WTC11 (cell line): ENCODE measurements around the gene RIN2. TPM values are rescaled to one million over a fixed set of nuclear protein-coding genes. Genes with fewer than 3 reads are reported as not detected.

Experiments
- ATAC-seq: fragments of 200-7000 bp; cut with Tn5 transposase; 2 replicates; pipeline ENCODE4 v1.10.0; 2021; ENCODE audit warnings: mild to moderate bottlenecking, moderate library complexity
- CTCF ChIA-PET: fragments of 300-600 bp; sonication (Branson Sonifier 250); formaldehyde crosslinking; loops from one replicate; lab custom pipeline; 2021; ENCODE audit warnings: antibody characterized with exemption; lab: Charles Lee
- POLR2A ChIA-PET: fragments of 350-600 bp; sonication (Branson Sonifier 250); formaldehyde crosslinking; loops from one replicate; lab custom pipeline; 2021; ENCODE audit warnings: antibody characterized with exemption; lab: Charles Lee
- DNase-seq: peaks from one replicate; pipeline ENCODE4 v3.0.0; 2021; ENCODE audit warnings: low spot score
- H3K27ac Mint-ChIP-seq: 2 replicates; pipeline ENCODE4 v1.8.0; 2021; ENCODE audit warnings: mixed read lengths
- H3K27me3 Mint-ChIP-seq: 2 replicates; pipeline ENCODE4 v1.8.0; 2021; ENCODE audit warnings: low read depth, mild to moderate bottlenecking, moderate library complexity, mixed read lengths
- H3K36me3 Mint-ChIP-seq: 2 replicates; pipeline ENCODE4 v1.8.0; 2021; ENCODE audit warnings: mixed read lengths
- H3K4me1 Mint-ChIP-seq: 2 replicates; pipeline ENCODE4 v1.8.0; 2022; ENCODE audit warnings: mixed read lengths
- H3K4me3 Mint-ChIP-seq: 2 replicates; pipeline ENCODE4 v1.8.0; 2021; ENCODE audit warnings: mild to moderate bottlenecking, moderate library complexity, mixed read lengths
- H3K9me3 Mint-ChIP-seq: 2 replicates; pipeline ENCODE4 v1.8.0; 2021; ENCODE audit warnings: mixed read lengths
- CREB1 ChIP-seq: sonication (generic); formaldehyde crosslinking; IDR thresholded peaks from 2 replicates; pipeline ENCODE4 v1.8.0; 2023; ENCODE audit warnings: mild to moderate bottlenecking, missing genetic modification reagents
- E2F1 ChIP-seq: sonication (generic); formaldehyde crosslinking; IDR thresholded peaks from 2 replicates; pipeline ENCODE4 v1.8.0; 2022; ENCODE audit warnings: mild to moderate bottlenecking, missing genetic modification reagents
- E2F4 ChIP-seq: sonication (generic); formaldehyde crosslinking; IDR thresholded peaks from 2 replicates; pipeline ENCODE4 v1.8.1; 2022; ENCODE audit warnings: low read depth, mild to moderate bottlenecking, moderate library complexity, missing genetic modification reagents, borderline replicate concordance
- E2F5 ChIP-seq: sonication (generic); formaldehyde crosslinking; IDR thresholded peaks from 2 replicates; pipeline ENCODE4 v1.8.1; 2022; ENCODE audit warnings: mild to moderate bottlenecking, moderate library complexity, missing genetic modification reagents
- ERG ChIP-seq: fragments of 250-450 bp; sonication (Bioruptor Pico); IDR thresholded peaks from 2 replicates; pipeline ENCODE4 v1.8.0; 2021; ENCODE audit warnings: mild to moderate bottlenecking
- ETV6 ChIP-seq: sonication (generic); formaldehyde crosslinking; IDR thresholded peaks from 2 replicates; pipeline ENCODE4 v1.8.1; 2022; ENCODE audit warnings: mild to moderate bottlenecking, missing genetic modification reagents
- FOXJ3 ChIP-seq: sonication (generic); formaldehyde crosslinking; IDR thresholded peaks from 2 replicates; pipeline ENCODE4 v1.9.0; 2021; ENCODE audit warnings: missing genetic modification reagents, mild to moderate bottlenecking, borderline replicate concordance
- FOXK1 ChIP-seq: sonication (generic); formaldehyde crosslinking; IDR thresholded peaks from 2 replicates; pipeline ENCODE4 v1.8.0; 2022; ENCODE audit warnings: mild to moderate bottlenecking, moderate library complexity, missing genetic modification reagents
- GABPB1 ChIP-seq: sonication (generic); formaldehyde crosslinking; IDR thresholded peaks from 2 replicates; pipeline ENCODE4 v1.8.1; 2023; ENCODE audit warnings: mild to moderate bottlenecking, missing genetic modification reagents
- HMGA2 ChIP-seq: fragments of 250-450 bp; sonication (Bioruptor Pico); IDR thresholded peaks from 2 replicates; pipeline ENCODE4 v1.4.0; 2021; ENCODE audit warnings: mild to moderate bottlenecking, moderate library complexity
- KAT7 ChIP-seq: sonication (generic); formaldehyde crosslinking; IDR thresholded peaks from 2 replicates; pipeline ENCODE4 v1.8.1; 2023; ENCODE audit warnings: missing genetic modification reagents, mild to moderate bottlenecking, borderline replicate concordance
- MLX ChIP-seq: sonication (generic); formaldehyde crosslinking; IDR thresholded peaks from 2 replicates; pipeline ENCODE4 v1.8.1; 2023; ENCODE audit warnings: mild to moderate bottlenecking, missing genetic modification reagents, moderate library complexity
- MXD4 ChIP-seq: fragments of 250-450 bp; sonication (Bioruptor Pico); IDR thresholded peaks from 2 replicates; pipeline ENCODE4 v1.8.0; 2021; ENCODE audit warnings: mild to moderate bottlenecking, moderate library complexity, borderline replicate concordance
- NFATC4 ChIP-seq: fragments of 250-450 bp; sonication (Bioruptor Pico); IDR thresholded peaks from 2 replicates; pipeline ENCODE4 v1.9.0; 2021; ENCODE audit warnings: mild to moderate bottlenecking
- NFE2L1 ChIP-seq: sonication (generic); formaldehyde crosslinking; IDR thresholded peaks from 2 replicates; pipeline ENCODE4 v1.8.1; 2023; ENCODE audit warnings: missing genetic modification reagents
- NFYB ChIP-seq: sonication (generic); formaldehyde crosslinking; conservative IDR thresholded peaks from 2 replicates; pipeline ENCODE4 v1.8.0; 2022; ENCODE audit warnings: low read depth, missing genetic modification reagents
- SMAD3 ChIP-seq: sonication (generic); formaldehyde crosslinking; IDR thresholded peaks from 2 replicates; pipeline ENCODE4 v1.8.0; 2022; ENCODE audit warnings: missing genetic modification reagents, mild to moderate bottlenecking, borderline replicate concordance
- TCF7 ChIP-seq: sonication (generic); formaldehyde crosslinking; IDR thresholded peaks from 2 replicates; pipeline ENCODE4 v1.8.0; 2022; ENCODE audit warnings: mild to moderate bottlenecking, low read depth, missing genetic modification reagents, moderate library complexity
- ZBTB43 ChIP-seq: sonication (generic); formaldehyde crosslinking; IDR thresholded peaks from 2 replicates; pipeline ENCODE4 v1.8.1; 2023; ENCODE audit warnings: mild to moderate bottlenecking, missing genetic modification reagents
- ZNF138 ChIP-seq: sonication (generic); formaldehyde crosslinking; conservative IDR thresholded peaks from 2 replicates; pipeline ENCODE4 v1.8.1; 2022; ENCODE audit warnings: mild to moderate bottlenecking, moderate library complexity, missing genetic modification reagents
- ZNF232 ChIP-seq: sonication (generic); formaldehyde crosslinking; IDR thresholded peaks from 2 replicates; pipeline ENCODE4 v1.8.0; 2022; ENCODE audit warnings: mild to moderate bottlenecking, missing genetic modification reagents
- ZNF281 ChIP-seq: sonication (generic); formaldehyde crosslinking; IDR thresholded peaks from 2 replicates; pipeline ENCODE4 v1.8.0; 2023; ENCODE audit warnings: mild to moderate bottlenecking, missing genetic modification reagents
- ZNF423 ChIP-seq: fragments of 250-450 bp; sonication (Bioruptor Pico); IDR thresholded peaks from 2 replicates; pipeline ENCODE4 v2.1.2; 2022; ENCODE audit warnings: mild to moderate bottlenecking, moderate library complexity
- ZNF425 ChIP-seq: fragments of 250-450 bp; sonication (Bioruptor Pico); conservative IDR thresholded peaks from 2 replicates; pipeline ENCODE4 v1.9.0; 2021; ENCODE audit warnings: mild to moderate bottlenecking
- ZNF671 ChIP-seq: fragments of 250-450 bp; sonication (Bioruptor Pico); IDR thresholded peaks from 2 replicates; pipeline ENCODE4 v1.8.0; 2021; ENCODE audit warnings: mild to moderate bottlenecking
- total RNA-seq: library from RNA; stranded (reverse); gene quantifications from 3 replicates; pipeline ENCODE4 v1.2.3, GENCODE V29; 2021

Gene RIN2
- total RNA-seq, 1 experiment from 2014 or later: 4.3 TPM

- DNase-seq (no peak), ATAC-seq (no peak)
- Mint-ChIP-seq H3K4me3 (no peak overlapping the region), H3K4me1 (peaks cover 2% of the 10 kb centered on the region; the same call in 1 of the 2 replicates), H3K9me3 (peaks cover 35% of the 10 kb centered on the region), H3K36me3 (peaks cover 26% of the 10 kb centered on the region), H3K27me3 (no peaks in the 10 kb centered on the region), H3K27ac (no peak overlapping the region)
- TF ChIP-seq E2F5 (CRISPR knock-in tag) (no peak), SMAD3 (CRISPR knock-in tag) (no peak), ETV6 (no peak), ZNF423 (CRISPR knock-in tag) (no peak), TCF7 (CRISPR knock-in tag) (no peak), ZBTB43 (no peak), HMGA2 (CRISPR knock-in tag) (no peak), FOXK1 (no peak), ZNF138 (CRISPR knock-in tag) (no peak), ERG (CRISPR knock-in tag) (no peak), MXD4 (no peak), MLX (CRISPR knock-in tag) (no peak)
- CTCF ChIA-PET: no interaction called here
- POLR2A ChIA-PET: no interaction called here
Observed at GRCh38 chr20:19715986-19716385, 42.1 kb upstream of the RIN2 start.

- Mint-ChIP-seq H3K36me3 (peaks cover 26% of the 10 kb centered on the region), H3K4me3 (no peak overlapping the region), H3K9me3 (peaks cover 31% of the 10 kb centered on the region), H3K4me1 (0 out of 2 replicates have a peak, but pooled peaks cover 2% of the 10 kb centered on the region), H3K27ac (no peak overlapping the region), H3K27me3 (no peaks in the 10 kb centered on the region)
- ATAC-seq (no peak), DNase-seq (no peak)
- ChIA-PET CTCF (no interaction called here), POLR2A (no interaction called here)
- TF ChIP-seq E2F4 (no peak), ZNF281 (CRISPR knock-in tag) (no peak), E2F1 (CRISPR knock-in tag) (no peak), ETV6 (no peak), NFATC4 (CRISPR knock-in tag) (no peak), FOXJ3 (CRISPR knock-in tag) (no peak), CREB1 (CRISPR knock-in tag) (no peak), ZNF425 (CRISPR knock-in tag) (no peak), NFE2L1 (CRISPR knock-in tag) (no peak), ZNF671 (CRISPR knock-in tag) (no peak), GABPB1 (CRISPR knock-in tag) (no peak), KAT7 (no peak), ZNF232 (CRISPR knock-in tag) (no peak), NFYB (CRISPR knock-in tag) (no peak)
Observed at GRCh38 chr20:19718880-19719279, 39.2 kb upstream of the RIN2 start.
